ENCODE data around the gene NTRK3. TPM values are rescaled to one million over a fixed set of nuclear protein-coding genes. Genes with fewer than 3 reads are reported as not detected.

NTRK3 gene
- total and polyA plus RNA-seq, 2 of the 8 experiments (the other 6 are each of a cell fraction or from before 2014, with no cell fraction given): 4.5 to 6.8 TPM

DNA sequence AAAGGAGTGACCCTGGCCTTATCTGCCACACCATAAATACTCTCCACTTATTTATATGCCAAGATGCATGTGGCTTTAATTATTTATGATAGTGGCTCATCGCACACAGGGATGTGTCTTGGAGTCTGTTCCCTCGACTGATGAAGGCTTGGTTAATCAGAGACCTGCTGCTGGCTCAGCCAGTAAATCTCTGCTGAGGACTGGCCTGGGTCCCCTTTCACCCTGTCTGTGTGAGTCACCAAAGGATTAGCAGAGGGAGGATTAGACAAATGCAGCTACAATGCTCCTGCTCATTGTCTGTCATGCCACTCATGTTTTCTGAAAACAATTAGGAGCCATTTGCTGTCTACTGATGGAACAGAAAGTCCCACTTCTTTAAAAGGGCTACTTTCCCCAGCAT is 226.8 kb downstream of the NTRK3 start (continued):
- TF ChIP-seq, protein P1, sequence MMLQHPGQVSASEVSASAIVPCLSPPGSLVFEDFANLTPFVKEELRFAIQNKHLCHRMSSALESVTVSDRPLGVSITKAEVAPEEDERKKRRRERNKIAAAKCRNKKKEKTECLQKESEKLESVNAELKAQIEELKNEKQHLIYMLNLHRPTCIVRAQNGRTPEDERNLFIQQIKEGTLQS (IDR thresholded peaks at IDR 0.05; ENCODE audit: insufficient read depth, low read depth, low read length): no peak
- no peak for TF ChIP-seq NRF1 (IDR thresholded peaks at IDR 0.05; ENCODE audit: low read depth, low read length)
- no peak for TF ChIP-seq SIX5 (IDR thresholded peaks at IDR 0.05; ENCODE audit: low read depth, low read length)
- no peak for TF ChIP-seq RAD21 (IDR thresholded peaks at IDR 0.05 in 1 of 2, conservative IDR thresholded peaks at IDR 0.05 in 1 of 2; ENCODE audit: low read depth in 2 of 2, low read length in 2 of 2)
- no peak for TF ChIP-seq RFX5 (IDR thresholded peaks at IDR 0.05; ENCODE audit: borderline replicate concordance, low read depth, low read length)
